Mesendoderm (in vitro differentiated cells): ENCODE results near the gene SLC7A8.

Source experiments
- DNase-seq: peaks from one replicate; pipeline ENCODE4 v3.0.0; 2013
- H2AK5ac ChIP-seq: 2 replicates; pipeline ENCODE4 v1.6.1; 2013; ENCODE audit warnings: low read length, inconsistent platforms
- H2BK120ac ChIP-seq: 2 replicates; pipeline ENCODE4 v1.6.1; 2013; ENCODE audit warnings: low read depth, mild to moderate bottlenecking, low read length, moderate library complexity, mixed read lengths
- H2BK15ac ChIP-seq: replicated peaks from 2 replicates; pipeline ENCODE4 v1.6.1; 2013; ENCODE audit warnings: low read depth, mild to moderate bottlenecking, moderate library complexity
- H2BK5ac ChIP-seq: 2 replicates; pipeline ENCODE4 v1.6.1; 2013; ENCODE audit warnings: low read length, inconsistent platforms
- H3K18ac ChIP-seq: 2 replicates; pipeline ENCODE4 v1.6.1; 2013; ENCODE audit warnings: mild to moderate bottlenecking, low read length, mixed read lengths
- H3K23ac ChIP-seq: one replicate; pipeline ENCODE4 v1.6.1; 2013; ENCODE audit warnings: low read length
- H3K27ac ChIP-seq: 2 replicates; pipeline ENCODE4 v1.5.1; 2013; ENCODE audit warnings: low read depth, mild to moderate bottlenecking, inconsistent platforms, low read length, moderate library complexity
- H3K27me3 ChIP-seq: 2 replicates; pipeline ENCODE4 v1.6.1; 2013; ENCODE audit warnings: low read length, control low read depth, mild to moderate bottlenecking, inconsistent platforms; ENCODE audit not compliant: insufficient read depth, poor library complexity
- H3K36me3 ChIP-seq: 2 replicates; pipeline ENCODE4 v1.6.1; 2013; ENCODE audit warnings: low read length, inconsistent platforms; ENCODE audit not compliant: control insufficient read depth, insufficient read depth
- H3K4ac ChIP-seq: one replicate; pipeline ENCODE4 v1.6.1; 2013; ENCODE audit warnings: low read depth, mild to moderate bottlenecking, low read length, moderate library complexity
- H3K4me1 ChIP-seq: 2 replicates; pipeline ENCODE4 v1.6.1; 2013; ENCODE audit warnings: low read depth, low read length, inconsistent platforms; ENCODE audit not compliant: control insufficient read depth
- H3K4me2 ChIP-seq: 2 replicates; pipeline ENCODE4 v1.6.1; 2013; ENCODE audit warnings: low read length
- H3K4me3 ChIP-seq: 2 replicates; pipeline ENCODE4 v1.5.1; 2013; ENCODE audit warnings: mild to moderate bottlenecking, low read length
- H3K56ac ChIP-seq: one replicate; pipeline ENCODE4 v1.6.1; 2013; ENCODE audit warnings: low read length
- H3K79me1 ChIP-seq: 2 replicates; pipeline ENCODE4 v1.6.1; 2013; ENCODE audit warnings: low read length, inconsistent platforms
- H3K79me2 ChIP-seq: 2 replicates; pipeline ENCODE4 v1.6.1; 2013; ENCODE audit warnings: mild to moderate bottlenecking, low read length; ENCODE audit not compliant: control insufficient read depth, insufficient read depth
- H3K9ac ChIP-seq: 2 replicates; pipeline ENCODE4 v1.6.1; 2013; ENCODE audit warnings: low read length, inconsistent platforms
- H4K5ac ChIP-seq: one replicate; pipeline ENCODE4 v1.6.1; 2013; ENCODE audit warnings: low read length
- H4K8ac ChIP-seq: one replicate; pipeline ENCODE4 v1.6.1; 2013; ENCODE audit warnings: low read depth, mild to moderate bottlenecking, control low read depth, low read length, moderate library complexity
- WGBS: extraction: QIAGEN DNeasy Blood & Tissue Kit; methylation state at CpG from one replicate; pipeline ENCODE4 v1.1.7; 2013; ENCODE audit warnings: low lambda C conversion rate, missing lambda C conversion rate; ENCODE audit not compliant: insufficient coverage; ENCODE audit errors: extremely low coverage; 5-methylcytosine and 5-hydroxymethylcytosine counted together

SLC7A8 gene

GRCh38 chr14:23168246-23168645, 15.2 kb downstream of the SLC7A8 start:
- peaks cover 5% of the 10 kb centered on the region for H3K79me1 ChIP-seq
- H3K79me2 ChIP-seq, result peaks cover 3% of the 10 kb centered on the region
- no peak overlapping the region for H2BK15ac ChIP-seq
- no peak overlapping the region for H3K23ac ChIP-seq
- no peak overlapping the region for H2AK5ac ChIP-seq
- H3K27ac ChIP-seq, result no peak overlapping the region
- H3K36me3 ChIP-seq, result no peaks in the 10 kb centered on the region
- no peak overlapping the region for H3K56ac ChIP-seq
- no peak overlapping the region for H4K8ac ChIP-seq
- H3K4ac ChIP-seq, result no peak overlapping the region
- no peak overlapping the region for H4K5ac ChIP-seq
- no peak overlapping the region for H2BK5ac ChIP-seq
- H3K27me3 ChIP-seq, result no peaks in the 10 kb centered on the region
- no peak overlapping the region for H2BK120ac ChIP-seq
- no CpG with 5 or more reads among the region's 2 CpGs for WGBS
- no peak overlapping the region for H3K4me3 ChIP-seq
- H3K4me1 ChIP-seq, result no peaks in the 10 kb centered on the region
- no peak for DNase-seq
- H3K18ac ChIP-seq, result no peak overlapping the region
- no peak overlapping the region for H3K9ac ChIP-seq
- no peak overlapping the region for H3K4me2 ChIP-seq

GRCh38 chr14:23167116-23167847, 16.2 kb downstream of the SLC7A8 start:
- no peak overlapping the region for H2BK5ac ChIP-seq
- H3K4me1 ChIP-seq, result no peaks in the 10 kb centered on the region
- no peak overlapping the region for H3K56ac ChIP-seq
- no peak overlapping the region for H2AK5ac ChIP-seq
- DNase-seq, result no peak
- no peak overlapping the region for H3K9ac ChIP-seq
- no peak overlapping the region for H3K27ac ChIP-seq
- H3K79me1 ChIP-seq, result peaks cover 2% of the 10 kb centered on the region
- H3K23ac ChIP-seq, result no peak overlapping the region
- H3K4ac ChIP-seq, result no peak overlapping the region
- no peak overlapping the region for H3K18ac ChIP-seq
- no CpG with 5 or more reads among the region's 9 CpGs for WGBS
- no peak overlapping the region for H2BK120ac ChIP-seq
- H3K36me3 ChIP-seq, result no peaks in the 10 kb centered on the region
- no peak overlapping the region for H3K4me3 ChIP-seq
- H2BK15ac ChIP-seq, result no peak overlapping the region
- H3K4me2 ChIP-seq, result no peak overlapping the region
- no peaks in the 10 kb centered on the region for H3K79me2 ChIP-seq
- no peak overlapping the region for H4K5ac ChIP-seq
- no peaks in the 10 kb centered on the region for H3K27me3 ChIP-seq
- H4K8ac ChIP-seq, result no peak overlapping the region

- Histone ChIP-seq H4K8ac (no peak overlapping the region), H3K4me1 (peaks cover 5% of the 10 kb centered on the region), H3K23ac (no peak overlapping the region), H3K4me3 (no peak overlapping the region), H4K5ac (no peak overlapping the region), H3K79me2 (no peaks in the 10 kb centered on the region), H3K9ac (no peak overlapping the region), H3K18ac (no peak overlapping the region), H3K79me1 (no peaks in the 10 kb centered on the region), H2BK5ac (no peak overlapping the region), H3K36me3 (no peaks in the 10 kb centered on the region), H3K4ac (no peak overlapping the region), H2BK15ac (no peak overlapping the region), H3K27ac (no peak overlapping the region), H3K27me3 (no peaks in the 10 kb centered on the region), H2BK120ac (no peak overlapping the region), H3K56ac (no peak overlapping the region), H2AK5ac (no peak overlapping the region), H3K4me2 (no peak overlapping the region)
- no CpG with 5 or more reads among the region's 5 CpGs for WGBS
- no peak for DNase-seq
Observed at GRCh38 chr14:23164949-23165348, 18.5 kb downstream of the SLC7A8 start.

GRCh38 chr14:23164250-23164649, 19.2 kb downstream of the SLC7A8 start:
- no peak overlapping the region for H3K9ac ChIP-seq
- no peak overlapping the region for H2BK120ac ChIP-seq
- no peak overlapping the region for H3K18ac ChIP-seq
- H3K23ac ChIP-seq, result no peak overlapping the region
- no peak overlapping the region for H2BK15ac ChIP-seq
- no peaks in the 10 kb centered on the region for H3K36me3 ChIP-seq
- no peak overlapping the region for H3K4me2 ChIP-seq
- no peaks in the 10 kb centered on the region for H3K79me1 ChIP-seq
- H3K27ac ChIP-seq, result no peak overlapping the region
- peaks cover 7% of the 10 kb centered on the region for H3K4me1 ChIP-seq
- H3K4ac ChIP-seq, result no peak overlapping the region
- H4K5ac ChIP-seq, result no peak overlapping the region
- H2AK5ac ChIP-seq, result no peak overlapping the region
- no CpG with 5 or more reads among the region's 2 CpGs for WGBS
- H3K27me3 ChIP-seq, result no peaks in the 10 kb centered on the region
- H3K4me3 ChIP-seq, result no peak overlapping the region
- H3K56ac ChIP-seq, result no peak overlapping the region
- H2BK5ac ChIP-seq, result no peak overlapping the region
- H4K8ac ChIP-seq, result no peak overlapping the region
- H3K79me2 ChIP-seq, result no peaks in the 10 kb centered on the region
- no peak for DNase-seq

- Histone ChIP-seq H3K18ac (no peak overlapping the region), H3K36me3 (no peaks in the 10 kb centered on the region), H3K23ac (no peak overlapping the region), H2BK5ac (no peak overlapping the region), H3K4me1 (peaks cover 7% of the 10 kb centered on the region), H2AK5ac (no peak overlapping the region), H3K27me3 (no peaks in the 10 kb centered on the region), H3K9ac (no peak overlapping the region), H3K4me2 (no peak overlapping the region), H4K5ac (no peak overlapping the region), H3K4me3 (no peak overlapping the region), H3K27ac (no peak overlapping the region), H2BK15ac (no peak overlapping the region), H4K8ac (no peak overlapping the region), H3K79me1 (no peaks in the 10 kb centered on the region), H3K56ac (no peak overlapping the region), H3K4ac (no peak overlapping the region), H2BK120ac (no peak overlapping the region), H3K79me2 (no peaks in the 10 kb centered on the region)
- no peak for DNase-seq
- WGBS, result no CpG with 5 or more reads among the region's 2 CpGs
Observed at GRCh38 chr14:23163830-23164229, 19.6 kb downstream of the SLC7A8 start.

GRCh38 chr14:23162800-23163199, 20.7 kb downstream of the SLC7A8 start:
- Histone ChIP-seq H3K27me3 (no peaks in the 10 kb centered on the region), H3K4ac (no peak overlapping the region), H2BK120ac (no peak overlapping the region), H3K79me2 (no peaks in the 10 kb centered on the region), H3K56ac (no peak overlapping the region), H4K8ac (no peak overlapping the region), H3K18ac (no peak overlapping the region), H3K27ac (no peak overlapping the region), H2BK15ac (no peak overlapping the region), H2BK5ac (no peak overlapping the region), H2AK5ac (no peak overlapping the region), H3K79me1 (no peaks in the 10 kb centered on the region), H3K36me3 (no peaks in the 10 kb centered on the region), H3K23ac (no peak overlapping the region), H3K4me3 (no peak overlapping the region), H3K4me1 (peaks cover 7% of the 10 kb centered on the region), H4K5ac (no peak overlapping the region), H3K4me2 (no peak overlapping the region), H3K9ac (no peak overlapping the region)
- no peak for DNase-seq
- WGBS, result no CpG with 5 or more reads among the region's 4 CpGs
